ENCODE results near the gene DUSP5. TPM values are rescaled to one million over a fixed set of nuclear protein-coding genes. Genes with fewer than 3 reads are reported as not detected.
A peak's percentile ranks its signal among the peaks of the same experiment; 100 is the strongest.

DUSP5 gene
- total and polyA plus RNA-seq, 10 of the 15 experiments (the other 5 are each of a cell fraction or from before 2014, with no cell fraction given) = 2.1 to 95.9 (median 23.4) TPM

DNA sequence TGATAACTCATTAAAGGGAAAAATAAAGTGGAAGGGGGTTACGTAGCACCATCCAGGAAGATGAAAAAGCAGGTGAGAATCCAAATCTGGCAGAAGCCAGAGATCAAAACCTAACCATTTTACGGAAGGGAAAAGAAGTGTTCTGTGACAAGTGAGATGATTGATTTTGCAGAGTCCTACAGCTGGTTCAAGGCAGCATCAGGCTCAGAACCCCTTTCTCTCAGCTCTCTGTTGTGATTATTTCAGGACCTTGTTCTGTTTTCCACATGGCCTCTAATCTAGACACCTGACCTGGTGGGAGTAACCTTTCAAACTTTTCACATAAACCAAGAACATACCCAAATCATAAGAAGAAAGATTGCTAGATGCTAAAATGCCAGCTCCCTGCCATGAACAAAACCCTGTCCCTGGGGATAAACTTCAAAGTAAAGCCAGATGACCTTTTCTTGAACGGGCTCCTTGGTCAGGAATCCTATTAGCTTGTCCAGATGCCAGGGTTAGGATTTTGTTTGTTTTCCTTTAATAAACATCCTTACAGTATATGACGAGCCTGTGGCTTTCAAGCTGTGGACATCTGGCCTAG, 5.9 kb downstream of the DUSP5 start:
- H3K27ac ChIP-seq (ENCODE audit: control insufficient read depth, insufficient read depth) = peak overlapping the region; percentile 91
- CTCF ChIA-PET = interaction anchor here (0.8 to 16.7 kb wide), 12 partner anchors 11 to 301 kb away, joined by 3 to 251 read pairs (median 5); no protein-coding TSS in a partner anchor
- peaks cover 49% of the 10 kb centered on the region for H3K4me1 ChIP-seq (ENCODE audit: control insufficient read depth, insufficient read depth, low read length)
- POLR2A ChIA-PET = interaction anchor here (0.9 to 7.8 kb wide), 11 partner anchors 9 to 180 kb away, joined by 3 to 102 read pairs (median 5); no protein-coding TSS in a partner anchor
- intact Hi-C loops (cut with micrococcal nuclease; ENCODE audit: unreplicated experiment) (loop anchor here (1.0 to 10.0 kb wide), 5 partner anchors 26 to 419 kb away; partner anchors contain the start of gene PDCD4), in situ Hi-C loops (cut with MboI) (loop anchor here (5.0 kb wide), 1 partner anchor 146 kb away; no protein-coding TSS in a partner anchor)
- peak overlapping the region; percentile 95 for H3K4me3 ChIP-seq
- H4K20me1 ChIP-seq (ENCODE audit: control insufficient read depth, insufficient read depth) = peaks cover 9% of the 10 kb centered on the region
- no peaks in the 10 kb centered on the region for H3K27me3 ChIP-seq (replicated peaks in 1 of 2; ENCODE audit: control insufficient read depth in 2 of 2, insufficient read depth in 2 of 2, low read length in 1 of 2)
- H3K9ac ChIP-seq (ENCODE audit: control insufficient read depth, insufficient read depth, low read length) = peak overlapping the region; percentile 54
- RAD21 ChIA-PET (ENCODE audit: unreplicated experiment) = interaction anchor here (0.7 to 11.3 kb wide), 24 partner anchors 9 to 339 kb away, joined by 3 to 325 read pairs (median 6); no protein-coding TSS in a partner anchor
- 0% methylated on average over 4 of the region's 4 CpGs for WGBS (ENCODE audit: insufficient coverage, insufficient replicate concordance, low lambda C conversion rate, missing lambda C conversion rate)
- no TSS peak for BruUV-seq (replicated peaks)
- peak overlapping the region; percentile 85 for H3K4me2 ChIP-seq (ENCODE audit: control insufficient read depth, insufficient read depth)
- H3K36me3 ChIP-seq (ENCODE audit: control insufficient read depth in 2 of 2, insufficient read depth in 2 of 2, low read length in 1 of 2) = peaks cover 19 to 30% of the 10 kb centered on the region in 2 experiments
- peaks cover 72% of the 10 kb centered on the region for H3K79me2 ChIP-seq (ENCODE audit: control insufficient read depth, insufficient read depth, low read length)
- no peak for DNase-seq (ENCODE audit: low read depth, low spot score)
- no peaks in the 10 kb centered on the region for H3K9me3 ChIP-seq (replicated peaks; ENCODE audit: control insufficient read depth, insufficient read depth, low read length)
- H2AFZ ChIP-seq (ENCODE audit: control insufficient read depth, low read depth, low read length) = no peak overlapping the region
- FAIRE-seq = peak; percentile 13
- no peak for ATAC-seq
- SMC1A ChIA-PET (ENCODE audit: uncharacterized antibody, unreplicated experiment) = interaction anchor here (0.6 to 14.7 kb wide), 33 partner anchors 9 to 198 kb away, joined by 3 to 261 read pairs (median 4); partner anchors contain the start of gene SMNDC1
- TF ChIP-seq SUZ12 (IDR thresholded peaks at IDR 0.05; ENCODE audit: unreplicated experiment) (no peak), PKNOX1 (IDR thresholded peaks at IDR 0.05) (peak; percentile 25), NFYA (IDR thresholded peaks at IDR 0.05; ENCODE audit: borderline replicate concordance, low read depth, low read length) (no peak), YY1 (IDR thresholded peaks at IDR 0.05; ENCODE audit: low read depth, low read length) (no peak), STAT3 (IDR thresholded peaks at IDR 0.05; ENCODE audit: low read depth, low read length) (peak; percentile 63; the same call in 1 of the 2 replicates), ZNF384 (IDR thresholded peaks at IDR 0.05; ENCODE audit: borderline replicate concordance, low read depth, low read length) (no peak), TCF3 (IDR thresholded peaks at IDR 0.05; ENCODE audit: borderline replicate concordance, insufficient read depth, low read depth, low read length) (0 out of 2 replicates have a peak, but pooled peaks have one; percentile 66), YBX1 (IDR thresholded peaks at IDR 0.05) (no peak), TCF12 (IDR thresholded peaks at IDR 0.05; ENCODE audit: low read depth, low read length) (0 out of 2 replicates have a peak, but pooled peaks have one; percentile 70), GATAD2B (conservative IDR thresholded peaks at IDR 0.05; ENCODE audit: low read depth) (no peak), CBX5 (IDR thresholded peaks at IDR 0.05; ENCODE audit: low read depth) (no peak), HDAC6 (IDR thresholded peaks at IDR 0.05; ENCODE audit: unreplicated experiment) (no peak), ATF7 (IDR thresholded peaks at IDR 0.05; ENCODE audit: low read depth) (no peak), FOS (IDR thresholded peaks at IDR 0.05; ENCODE audit: borderline replicate concordance, extremely low read depth, insufficient read length) (no peak), EGR1 (IDR thresholded peaks at IDR 0.05; ENCODE audit: borderline replicate concordance in 1 of 2, low read depth in 2 of 2, low read length in 2 of 2) (no peak)
- TF ChIP-seq, protein P1, sequence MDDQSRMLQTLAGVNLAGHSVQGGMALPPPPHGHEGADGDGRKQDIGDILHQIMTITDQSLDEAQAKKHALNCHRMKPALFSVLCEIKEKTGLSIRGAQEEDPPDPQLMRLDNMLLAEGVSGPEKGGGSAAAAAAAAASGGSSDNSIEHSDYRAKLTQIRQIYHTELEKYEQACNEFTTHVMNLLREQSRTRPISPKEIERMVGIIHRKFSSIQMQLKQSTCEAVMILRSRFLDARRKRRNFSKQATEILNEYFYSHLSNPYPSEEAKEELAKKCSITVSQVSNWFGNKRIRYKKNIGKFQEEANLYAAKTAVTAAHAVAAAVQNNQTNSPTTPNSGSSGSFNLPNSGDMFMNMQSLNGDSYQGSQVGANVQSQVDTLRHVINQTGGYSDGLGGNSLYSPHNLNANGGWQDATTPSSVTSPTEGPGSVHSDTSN (IDR thresholded peaks at IDR 0.05; ENCODE audit: insufficient replicate concordance, low read depth, low read length) = peak; percentile 60
- TF ChIP-seq, protein P2, sequence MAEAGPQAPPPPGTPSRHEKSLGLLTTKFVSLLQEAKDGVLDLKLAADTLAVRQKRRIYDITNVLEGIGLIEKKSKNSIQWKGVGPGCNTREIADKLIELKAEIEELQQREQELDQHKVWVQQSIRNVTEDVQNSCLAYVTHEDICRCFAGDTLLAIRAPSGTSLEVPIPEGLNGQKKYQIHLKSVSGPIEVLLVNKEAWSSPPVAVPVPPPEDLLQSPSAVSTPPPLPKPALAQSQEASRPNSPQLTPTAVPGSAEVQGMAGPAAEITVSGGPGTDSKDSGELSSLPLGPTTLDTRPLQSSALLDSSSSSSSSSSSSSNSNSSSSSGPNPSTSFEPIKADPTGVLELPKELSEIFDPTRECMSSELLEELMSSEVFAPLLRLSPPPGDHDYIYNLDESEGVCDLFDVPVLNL (IDR thresholded peaks at IDR 0.05; ENCODE audit: low read depth, low read length) = no peak
